ENCODE results near the gene CORO1A. TPM values are rescaled to one million over a fixed set of nuclear protein-coding genes. Genes with fewer than 3 reads are reported as not detected.

CORO1A gene
- total RNA-seq, 2 donors from 2014 or later: 672 to 1,124 TPM

Other genes starting within 250 kb of the CORO1A start
- gene TMEM219, start 221.5 kb upstream of the CORO1A start, total RNA-seq: 10 to 100 TPM; 52.5 to 63.8 TPM
- gene TAOK2, start 209.7 kb upstream of the CORO1A start, total RNA-seq: 10 to 100 TPM; 29.6 to 52.7 TPM
- 10 to 100 TPM; 30.1 to 38.7 TPM for gene HIRIP3, start 188.0 kb upstream of the CORO1A start, total RNA-seq
- gene INO80E, start 187.4 kb upstream of the CORO1A start, total RNA-seq: 10 to 100 TPM; 85.3 to 90.7 TPM
- gene DOC2A, start 172.6 kb upstream of the CORO1A start, total RNA-seq: 1 to 10 TPM in 1 of 2 donors, under 1 TPM in 1; 0.80 to 2.0 TPM
- not detected for gene C16orf92, start 160.4 kb upstream of the CORO1A start, total RNA-seq
- gene TLCD3B, start 152.3 kb upstream of the CORO1A start, total RNA-seq: 10 to 100 TPM in 1 of 2 donors, 1 to 10 TPM in 1; 3.4 to 14.1 TPM
- gene ALDOA, start 117.8 kb upstream of the CORO1A start, total RNA-seq: 1,000 to 10,000 TPM; 1,322 to 2,822 TPM
- gene PPP4C, start 107.6 kb upstream of the CORO1A start, total RNA-seq: 100 to 1,000 TPM; 130 to 136 TPM
- gene TBX6, start 91.7 kb upstream of the CORO1A start, total RNA-seq: 1 to 10 TPM; 3.9 to 5.7 TPM
- gene YPEL3, start 87.4 kb upstream of the CORO1A start, total RNA-seq: 100 to 1,000 TPM in 1 of 2 donors, 10 to 100 TPM in 1; 24.0 to 112 TPM
- 10 to 100 TPM; 16.7 to 25.8 TPM for gene GDPD3, start 70.1 kb upstream of the CORO1A start, total RNA-seq
- gene MAPK3, start 60.4 kb upstream of the CORO1A start, total RNA-seq: 100 to 1,000 TPM in 1 of 2 donors, 10 to 100 TPM in 1; 81.0 to 126 TPM
- 100 to 1,000 TPM; 158 to 173 TPM for gene BOLA2B, start 10.1 kb downstream of the CORO1A start, total RNA-seq
- gene SLX1A, start 10.3 kb downstream of the CORO1A start, total RNA-seq: 10 to 100 TPM; 46.4 to 84.7 TPM
- 10 to 100 TPM; 18.0 to 31.9 TPM for gene SULT1A3, start 15.7 kb downstream of the CORO1A start, total RNA-seq
- gene NPIPB13, start 64.9 kb downstream of the CORO1A start, total RNA-seq: 10 to 100 TPM; 16.4 to 23.5 TPM
- 10 to 100 TPM; 57.3 to 64.4 TPM for gene CD2BP2, start 171.7 kb downstream of the CORO1A start, total RNA-seq
- 10 to 100 TPM; 52.5 to 69.5 TPM for gene TBC1D10B, start 186.9 kb downstream of the CORO1A start, total RNA-seq
- gene MYL11, start 191.2 kb downstream of the CORO1A start, total RNA-seq: 1 to 10 TPM in 1 of 2 donors, under 1 TPM in 1; 0.97 to 1.2 TPM
- gene SEPTIN1, start 199.0 kb downstream of the CORO1A start, total RNA-seq: 100 to 1,000 TPM; 161 to 208 TPM
- gene ZNF48, start 211.8 kb downstream of the CORO1A start, total RNA-seq: 10 to 100 TPM in 1 of 2 donors, 1 to 10 TPM in 1; 7.6 to 10.9 TPM
- 1 to 10 TPM; 4.4 to 7.9 TPM for gene ZNF771, start 224.0 kb downstream of the CORO1A start, total RNA-seq
- 100 to 1,000 TPM in 1 of 2 donors, 10 to 100 TPM in 1; 53.1 to 113 TPM for gene DCTPP1, start 246.4 kb downstream of the CORO1A start, total RNA-seq